Thyroid gland (tissue), 4 donors: ENCODE measurements around the gene ACSL3. TPM values are rescaled to one million over a fixed set of nuclear protein-coding genes. Genes with fewer than 3 reads are reported as not detected.

Source experiments
- DNase-seq, 2 donors: peaks; one replicate each; pipeline ENCODE4 v3.0.0-alpha.2; 2019
- H3K27ac ChIP-seq, 3 donors: fragments of 200-600 bp; sonication (generic); 1 replicate in 2 of 3; 2 replicates in 1 of 3; pipeline ENCODE4 v1.5.1; 2016 to 2019; ENCODE audit warnings: mild to moderate bottlenecking in 1 of 3, moderate library complexity in 1 of 3
- H3K27me3 ChIP-seq: fragments of 200-600 bp; sonication (generic); one replicate; pipeline ENCODE4 v1.5.1; 2019
- H3K36me3 ChIP-seq, 2 donors: fragments of 200-600 bp; sonication (generic); one replicate each; pipeline ENCODE4 v1.5.1; 2016 to 2019
- H3K4me1 ChIP-seq, 2 donors: fragments of 200-600 bp; sonication (generic); one replicate each; pipeline ENCODE4 v1.5.1; 2017 to 2019
- H3K4me3 ChIP-seq, 3 donors: fragments of 200-600 bp; sonication (generic); replicated peaks in 1 of 3; 1 replicate in 2 of 3; 2 replicates in 1 of 3; pipeline ENCODE4 v1.5.1; 2016; ENCODE audit warnings: mild to moderate bottlenecking in 1 of 3
- H3K9me3 ChIP-seq: fragments of 200-600 bp; sonication (generic); one replicate; pipeline ENCODE4 v1.5.1; 2017
- CTCF ChIP-seq, 6 experiments: fragments of 200-600 bp in 3 of 6; fragments of 450-650 bp in 3 of 6; sonication (generic) in 3 of 6; IDR thresholded peaks; one replicate each; pipeline ENCODE4 v1.5.1; 2016 to 2019; ENCODE audit warnings: antibody characterized with exemption in 6 of 6, mild to moderate bottlenecking in 2 of 6, inconsistent platforms in 1 of 6, moderate library complexity in 1 of 6
- POLR2A ChIP-seq, 2 donors: fragments of 450-650 bp; IDR thresholded peaks; one replicate each; pipeline ENCODE4 v1.6.1; 2017; ENCODE audit warnings: antibody characterized with exemption in 2 of 2, mild to moderate bottlenecking in 2 of 2, moderate library complexity in 1 of 2
- WGBS, 2 donors: methylation state at CpG; one replicate each; pipeline ENCODE4 v1.1.5; 2017; 5-methylcytosine and 5-hydroxymethylcytosine counted together
- intact Hi-C: fragments of 100-400 bp; cut with DNase I; formaldehyde crosslinking; loops from one replicate; pipeline ENCODE4 v1.15.1; 2023
- total RNA-seq, 4 donors: library from RNA; depleted of rRNA; stranded (reverse); fragments of >200 nt; gene quantifications; one replicate each; pipeline ENCODE4 v1.2.3, GENCODE V29; 2016

ACSL3 gene
- total RNA-seq, 4 donors from 2014 or later: 62.0 to 85.8 (median 76.6) TPM

DNA sequence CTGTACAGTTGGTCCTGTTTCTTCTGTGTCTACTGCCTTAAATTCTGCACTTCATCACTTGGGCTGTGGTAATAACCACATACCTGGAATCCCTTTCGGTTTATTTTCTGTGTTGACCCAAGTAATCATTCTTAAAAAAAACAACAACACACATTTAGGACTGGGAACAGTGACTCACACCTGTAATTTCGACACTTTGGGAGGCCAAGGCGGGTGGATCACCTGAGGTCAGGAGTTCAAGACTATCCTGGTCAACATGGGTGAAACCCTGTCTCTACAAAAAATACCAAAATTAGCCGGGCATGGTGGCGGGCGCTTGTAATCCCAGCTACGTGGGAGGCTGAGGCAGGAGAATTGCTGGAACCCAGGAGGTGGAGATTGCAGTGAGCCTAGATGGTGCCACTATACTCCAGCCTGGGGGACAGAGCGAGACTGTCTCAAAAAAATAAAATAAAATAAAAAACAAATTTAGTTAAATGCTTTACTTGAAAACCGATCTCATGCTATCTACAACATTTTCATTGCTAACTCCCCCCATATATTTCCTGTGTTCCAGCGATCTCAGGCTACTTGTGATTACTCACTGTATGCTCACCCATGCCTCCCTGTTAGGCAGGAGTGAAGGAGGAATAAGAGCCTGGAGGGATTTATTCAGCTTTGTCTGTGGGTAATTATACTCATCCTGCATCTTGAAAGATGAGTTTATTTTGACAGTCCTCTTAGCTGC, 18.2 kb downstream of the ACSL3 start:
- intact Hi-C loops: no loop called here
- peaks cover 8 to 17% of the 10 kb centered on the region in 2 donors for H3K4me1 ChIP-seq
- no peaks in the 10 kb centered on the region for H3K9me3 ChIP-seq
- no peaks in the 10 kb centered on the region for H3K36me3 ChIP-seq
- DNase-seq: no peak
- no peaks in the 10 kb centered on the region for H3K27me3 ChIP-seq
- no peak overlapping the region for H3K27ac ChIP-seq
- WGBS, 2 donors: 92% methylated on average over 10 of the region's 10 CpGs
- H3K4me3 ChIP-seq: no peak overlapping the region
- TF ChIP-seq CTCF (IDR thresholded peaks at IDR 0.05) (no peak), POLR2A (IDR thresholded peaks at IDR 0.05) (no peak)

- Histone ChIP-seq H3K4me1 (peaks cover 12 to 22% of the 10 kb centered on the region in 2 donors), H3K4me3 (no peak overlapping the region), H3K27ac (no peak overlapping the region), H3K9me3 (no peaks in the 10 kb centered on the region), H3K27me3 (no peaks in the 10 kb centered on the region), H3K36me3 (no peaks in the 10 kb centered on the region)
- intact Hi-C loops: no loop called here
- 94 to 96% methylated on average over 3 of the region's 3 CpGs for WGBS, 2 donors
- TF ChIP-seq CTCF (IDR thresholded peaks at IDR 0.05): no peak
- no peak for TF ChIP-seq POLR2A (IDR thresholded peaks at IDR 0.05)
- DNase-seq: no peak
Observed at GRCh38 chr2:222879604-222879933, 18.7 kb downstream of the ACSL3 start.

DNA sequence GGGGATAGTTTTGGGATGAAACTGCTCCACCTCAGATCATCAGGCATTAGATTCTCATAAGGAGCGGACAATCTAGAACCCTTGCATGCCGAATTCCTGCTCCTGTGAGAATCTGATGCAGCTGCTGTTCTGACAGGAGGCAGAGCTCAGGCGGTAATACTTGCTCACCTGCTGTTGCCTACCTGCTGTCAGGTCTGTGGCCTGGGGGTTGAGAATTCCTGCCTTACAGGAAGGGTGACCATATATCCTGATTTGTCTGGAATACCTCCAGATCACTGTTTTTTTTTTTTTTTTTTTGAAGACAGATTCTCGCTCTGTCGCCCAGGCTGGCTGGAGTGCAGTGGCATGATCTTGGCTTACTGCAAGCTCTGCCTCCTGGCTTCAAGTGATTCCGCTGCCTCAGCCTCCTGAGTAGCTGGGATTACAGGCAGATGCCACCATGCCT, 21.7 kb downstream of the ACSL3 start:
- no peak for TF ChIP-seq CTCF (IDR thresholded peaks at IDR 0.05)
- TF ChIP-seq POLR2A (IDR thresholded peaks at IDR 0.05): no peak
- H3K27me3 ChIP-seq: no peaks in the 10 kb centered on the region

GRCh38 chr2:222883420-222883819, 22.6 kb downstream of the ACSL3 start:
- H3K27ac ChIP-seq: no peak overlapping the region
- WGBS, 2 donors: 79 to 86% methylated on average over 3 of the region's 3 CpGs
- no peak for TF ChIP-seq CTCF (IDR thresholded peaks at IDR 0.05)
- no peak for DNase-seq
- no peaks in the 10 kb centered on the region for H3K27me3 ChIP-seq
- H3K4me3 ChIP-seq: no peak overlapping the region
- no peaks in the 10 kb centered on the region for H3K36me3 ChIP-seq
- no peaks in the 10 kb centered on the region for H3K9me3 ChIP-seq
- peaks cover 21 to 34% of the 10 kb centered on the region in 2 donors for H3K4me1 ChIP-seq
- intact Hi-C loops: no loop called here

More for the DNA sequence above, 21.7 kb downstream of the ACSL3 start:
- H3K4me1 ChIP-seq: peaks cover 21 to 34% of the 10 kb centered on the region in 2 donors
- H3K36me3 ChIP-seq: no peaks in the 10 kb centered on the region
- intact Hi-C loops: no loop called here
- peak; percentile 75 to 79 for DNase-seq
- WGBS, 2 donors: 78 to 85% methylated on average over 6 of the region's 6 CpGs
- no peaks in the 10 kb centered on the region for H3K9me3 ChIP-seq
- no peak overlapping the region for H3K4me3 ChIP-seq
- no peak overlapping the region for H3K27ac ChIP-seq

GRCh38 chr2:222884114-222884771, 23.4 kb downstream of the ACSL3 start:
- H3K4me1 ChIP-seq: peaks cover 21 to 27% of the 10 kb centered on the region in 2 donors

More at GRCh38 chr2:222884114-222884771, 23.4 kb downstream of the ACSL3 start:
- intact Hi-C loops: no loop called here
- DNase-seq: no peak
- no peak overlapping the region for H3K4me3 ChIP-seq
- TF ChIP-seq CTCF (IDR thresholded peaks at IDR 0.05) (no peak), POLR2A (IDR thresholded peaks at IDR 0.05) (no peak)
- no peaks in the 10 kb centered on the region for H3K9me3 ChIP-seq
- H3K27ac ChIP-seq: no peak overlapping the region
- no peaks in the 10 kb centered on the region for H3K27me3 ChIP-seq
- 58 to 62% methylated on average over 2 of the region's 2 CpGs for WGBS, 2 donors
- no peaks in the 10 kb centered on the region for H3K36me3 ChIP-seq
